Islet of Langerhans (tissue), 1 donor: Measurements from ENCODE around the gene KLF7.

Source experiments
- FAIRE-seq: peaks from one replicate; lab custom pipeline; 2011; peaks lifted over from hg19 to GRCh38; lab: Jason Lieb, UNC

The KLF7 gene

GRCh38 chr2:207091176-207091575, 74.6 kb downstream of the KLF7 start:
- no peak for FAIRE-seq

GRCh38 chr2:207090389-207090788, 75.4 kb downstream of the KLF7 start:
- FAIRE-seq = no peak

GRCh38 chr2:207088839-207089238, 76.9 kb downstream of the KLF7 start:
- FAIRE-seq = peak; percentile 24

GRCh38 chr2:207088276-207088675, 77.5 kb downstream of the KLF7 start:
- FAIRE-seq = no peak

- FAIRE-seq = no peak
These were observed 78.5 kb downstream of the KLF7 start for GRCh38 chr2:207087046-207087902.

- FAIRE-seq = no peak
These were observed 79.6 kb downstream of the KLF7 start for GRCh38 chr2:207086136-207086535.

GRCh38 chr2:207085110-207085509, 80.6 kb downstream of the KLF7 start:
- no peak for FAIRE-seq

GRCh38 chr2:207083361-207084110, 82.2 kb downstream of the KLF7 start:
- no peak for FAIRE-seq

- FAIRE-seq = no peak
These were observed 83.1 kb downstream of the KLF7 start for GRCh38 chr2:207082619-207083018.

- FAIRE-seq = no peak
These were observed 87.5 kb downstream of the KLF7 start for GRCh38 chr2:207078186-207078798.

GRCh38 chr2:207077266-207077665, 88.5 kb downstream of the KLF7 start:
- FAIRE-seq = no peak

GRCh38 chr2:207075456-207075855, 90.3 kb downstream of the KLF7 start:
- FAIRE-seq = no peak

- FAIRE-seq = no peak
These were observed 91.7 kb downstream of the KLF7 start for GRCh38 chr2:207073801-207074678.

- FAIRE-seq = no peak
These were observed 92.3 kb downstream of the KLF7 start for GRCh38 chr2:207073412-207073800.

GRCh38 chr2:207072571-207072970, 93.2 kb downstream of the KLF7 start:
- no peak for FAIRE-seq

GRCh38 chr2:207071820-207072219, 93.9 kb downstream of the KLF7 start:
- FAIRE-seq = no peak

- FAIRE-seq = no peak
These were observed 98.3 kb downstream of the KLF7 start for GRCh38 chr2:207067473-207067872.

GRCh38 chr2:207066791-207067460, 98.8 kb downstream of the KLF7 start:
- no peak for FAIRE-seq

- no peak for FAIRE-seq
These were observed 99.6 kb downstream of the KLF7 start for GRCh38 chr2:207066166-207066565.

GRCh38 chr2:207064128-207064690, 101.5 kb downstream of the KLF7 start:
- FAIRE-seq = no peak

- no peak for FAIRE-seq
These were observed 104.6 kb downstream of the KLF7 start for GRCh38 chr2:207061181-207061580.
